Measurements from ENCODE around the gene TRIM36.

The TRIM36 gene

DNA sequence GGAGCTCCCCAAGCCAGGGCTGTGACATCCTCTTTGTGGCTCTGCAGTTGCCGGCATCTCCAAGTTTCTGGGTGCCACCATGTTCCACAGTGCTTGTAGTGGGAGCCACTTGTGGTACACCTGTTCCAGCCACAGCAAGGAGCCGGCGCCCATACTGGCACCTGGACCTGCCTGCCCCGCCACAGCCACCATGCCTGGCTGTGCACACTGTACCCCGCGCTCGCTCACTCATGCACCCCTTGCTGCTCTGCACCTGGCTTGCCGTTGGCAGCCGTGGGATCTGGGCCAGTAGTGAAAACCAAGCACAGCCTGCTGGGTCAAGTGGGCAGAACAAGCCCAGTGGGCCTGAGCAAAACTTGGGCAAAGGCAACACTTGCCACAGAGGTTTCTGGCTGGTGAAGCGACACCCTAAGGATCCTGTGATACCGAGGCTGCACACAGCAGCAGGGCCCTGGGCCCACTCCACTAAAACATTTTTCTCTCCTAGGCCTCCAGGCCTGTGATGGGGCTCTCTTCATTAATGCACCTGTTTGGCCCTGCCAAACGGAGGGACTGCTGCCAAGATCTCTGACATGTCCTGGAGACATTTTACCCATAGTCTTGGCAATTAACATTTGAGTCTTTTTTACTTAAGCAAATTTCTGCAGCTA lies 2.8 kb downstream of the TRIM36 start:
- ATAC-seq: no peak

DNA sequence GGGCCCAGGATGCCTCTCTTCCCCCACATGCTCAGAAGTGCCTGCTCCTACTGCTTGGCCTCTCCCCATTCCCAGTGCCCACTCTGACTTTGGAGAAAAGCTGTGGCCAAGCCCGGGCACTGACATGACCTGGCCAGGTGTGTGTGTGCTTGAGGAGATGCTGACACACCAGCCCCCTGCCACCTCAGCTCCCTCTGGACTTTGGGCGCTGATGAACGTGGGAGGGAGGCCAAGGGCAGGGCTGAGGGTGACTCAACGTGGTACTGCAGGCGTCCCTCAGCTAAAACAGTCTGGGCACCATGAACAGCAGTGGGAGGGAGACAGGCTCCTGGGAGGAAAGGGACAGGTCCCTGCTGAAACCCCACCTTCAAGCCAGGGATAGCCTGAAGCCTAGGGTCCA lies 3.9 kb downstream of the TRIM36 start:
- no peak for ATAC-seq

DNA sequence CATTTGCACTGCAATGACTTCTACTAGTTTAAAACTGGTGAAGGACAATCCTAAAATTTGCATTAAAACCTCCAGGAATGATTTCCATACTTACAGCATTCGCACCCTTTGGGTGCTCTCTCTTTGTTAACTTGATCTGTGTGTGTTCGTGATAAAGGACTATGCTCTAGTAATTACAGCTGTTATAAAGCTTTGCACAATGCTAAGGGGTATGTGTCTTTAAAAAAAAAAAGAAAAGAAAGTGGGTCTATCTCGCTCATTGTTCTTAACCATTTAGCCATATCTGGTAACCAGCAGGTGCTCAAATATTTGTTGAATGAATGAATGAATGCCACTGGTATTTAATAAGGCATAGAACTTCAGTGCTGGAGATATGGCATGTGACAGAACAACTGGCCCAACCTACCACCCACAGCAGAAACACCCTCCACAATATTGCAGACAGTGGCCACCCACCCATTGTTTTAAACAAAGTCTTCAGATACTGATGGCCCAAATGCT lies 8.7 kb downstream of the TRIM36 start:
- ATAC-seq: no peak

DNA sequence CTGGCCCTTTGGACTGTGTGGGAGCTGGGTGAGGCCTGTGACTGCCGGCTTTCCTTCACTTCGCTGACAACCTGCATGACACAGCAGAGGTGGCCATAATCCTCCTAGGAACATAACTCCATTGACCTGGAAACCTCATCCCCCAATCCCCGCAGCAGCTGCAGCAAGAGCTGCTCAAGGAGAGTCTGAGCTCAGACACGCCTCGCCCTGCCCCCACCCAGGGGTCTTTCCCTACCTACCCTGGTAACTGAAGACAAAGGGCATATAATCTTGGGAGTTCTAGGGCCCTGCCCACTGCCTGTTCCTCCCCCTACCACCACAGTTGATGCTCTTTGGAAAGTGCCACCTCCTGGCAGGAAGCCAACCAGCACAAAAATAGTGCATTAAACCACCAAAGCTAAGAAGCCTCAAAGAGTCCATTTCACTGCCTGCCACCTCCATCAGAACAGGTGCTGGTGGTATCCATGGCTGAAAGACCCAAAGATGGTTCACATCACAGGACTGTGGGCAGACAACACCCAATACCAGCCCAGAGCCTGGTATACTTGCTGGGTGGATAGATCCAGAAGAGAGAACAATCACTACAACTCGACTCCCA lies 18.4 kb downstream of the TRIM36 start:
- ATAC-seq: no peak

DNA sequence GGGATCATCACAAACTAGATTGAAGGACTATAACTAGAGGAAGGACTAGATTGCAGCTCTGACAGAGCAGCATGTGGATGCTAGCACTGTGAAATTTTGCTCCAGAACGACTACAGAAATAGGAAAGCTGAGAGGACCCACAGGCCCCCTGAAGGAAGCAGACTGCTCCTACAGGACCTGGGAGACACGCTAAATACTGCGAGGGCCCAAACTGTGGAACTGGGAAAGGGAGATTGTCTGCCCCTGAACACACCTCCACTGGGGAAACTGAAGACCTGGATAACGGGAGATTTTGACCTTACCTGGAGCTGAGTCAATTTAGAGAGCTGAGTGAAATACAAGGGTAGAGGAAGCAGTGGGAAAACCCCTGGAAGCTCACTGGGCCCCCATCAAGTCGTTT lies 19.2 kb downstream of the TRIM36 start:
- ATAC-seq: no peak

DNA sequence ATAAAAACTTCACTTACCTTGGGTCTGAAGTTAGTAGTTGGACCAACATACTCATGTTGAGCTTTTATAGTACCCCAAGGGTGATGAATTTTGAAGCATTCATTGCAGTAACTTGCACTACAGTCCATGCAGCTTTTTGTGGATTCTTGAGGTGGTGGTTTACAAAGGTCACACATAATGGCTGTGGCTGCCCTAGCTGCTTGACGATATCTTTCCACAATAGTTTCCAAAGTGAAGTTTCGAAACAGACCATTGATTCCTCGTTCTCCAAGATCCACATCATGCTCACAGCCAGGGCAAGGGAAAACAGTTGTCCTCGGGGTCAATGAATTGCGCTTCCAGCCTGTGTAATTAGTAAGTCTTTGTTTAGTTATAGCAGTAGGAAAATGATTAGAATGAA lies 22.7 kb downstream of the TRIM36 start:
- ATAC-seq: no peak

DNA sequence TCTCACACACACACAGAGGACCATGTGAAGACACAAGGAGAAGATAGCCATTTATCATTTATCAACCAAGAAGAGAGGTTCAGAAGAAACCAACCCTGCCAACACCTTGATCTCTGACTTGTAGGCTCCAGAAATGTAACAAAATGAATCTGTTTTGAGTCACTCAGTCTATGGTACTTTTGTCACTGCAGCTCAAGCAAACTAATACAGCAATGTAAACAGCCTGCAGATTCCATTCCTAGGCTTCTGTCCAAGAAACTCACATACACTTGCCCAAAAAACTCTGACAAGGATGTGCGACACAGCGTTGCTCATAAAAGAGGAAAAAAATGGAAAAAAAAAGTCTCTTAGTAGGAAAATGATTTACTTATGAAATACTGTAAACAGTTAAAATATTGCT lies 33.4 kb downstream of the TRIM36 start:
- ATAC-seq: no peak

DNA sequence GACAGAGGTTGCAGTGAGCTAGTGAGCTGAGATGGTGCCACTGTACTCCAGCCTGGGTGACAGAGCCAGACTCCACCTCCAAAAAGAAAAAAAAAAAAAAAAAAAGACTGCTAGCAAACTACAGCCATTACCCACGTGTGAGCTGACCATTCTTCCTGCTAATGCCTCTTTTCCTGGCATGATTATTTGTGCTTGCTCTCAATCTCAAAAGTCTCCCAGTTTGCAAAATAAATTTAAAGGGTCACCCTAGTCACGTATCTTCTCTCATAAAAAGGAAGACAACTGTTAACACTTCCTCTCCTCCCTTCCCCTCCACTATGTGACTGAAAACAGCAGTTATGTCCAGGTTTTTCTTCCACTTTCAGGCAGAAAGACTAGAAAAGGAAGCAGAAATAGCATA lies 37.2 kb downstream of the TRIM36 start:
- ATAC-seq: no peak

DNA sequence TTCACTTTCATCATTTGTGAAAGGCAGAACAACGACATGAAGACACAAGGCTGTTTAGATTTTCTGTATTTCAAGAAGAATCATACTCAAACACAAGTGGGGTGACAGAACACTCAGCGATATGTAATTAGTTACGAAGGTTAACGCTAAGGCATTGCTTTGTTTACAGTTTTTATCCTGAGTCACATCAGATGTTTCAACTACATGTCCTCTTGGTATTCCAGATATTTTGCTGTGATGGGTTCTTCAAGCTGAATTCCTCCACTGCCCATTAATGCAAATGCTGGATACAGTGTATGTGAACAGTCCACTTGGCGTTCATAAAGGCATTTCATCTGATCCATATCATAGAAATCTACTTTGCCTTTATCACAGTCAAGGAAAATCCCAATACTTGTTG lies 43.4 kb downstream of the TRIM36 start:
- no peak for ATAC-seq

DNA sequence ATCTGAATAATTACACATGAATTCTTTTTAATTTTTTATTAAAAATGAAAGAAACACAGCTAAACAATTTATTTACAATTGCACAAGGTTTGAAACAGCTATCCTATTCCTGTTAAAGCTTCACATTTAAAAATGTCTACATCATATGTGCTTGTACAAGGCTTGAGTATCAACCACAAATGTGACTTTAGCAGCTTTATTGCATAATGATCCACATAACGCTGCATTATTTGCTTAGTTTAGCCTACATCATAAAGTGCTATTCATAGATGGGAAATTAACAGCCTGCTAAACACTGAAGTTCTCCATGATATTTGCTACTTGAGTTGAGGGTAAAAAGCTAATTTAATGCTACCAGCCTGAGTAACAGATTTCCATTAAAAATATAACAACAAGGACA lies 45.0 kb downstream of the TRIM36 start:
- no peak for ATAC-seq

DNA sequence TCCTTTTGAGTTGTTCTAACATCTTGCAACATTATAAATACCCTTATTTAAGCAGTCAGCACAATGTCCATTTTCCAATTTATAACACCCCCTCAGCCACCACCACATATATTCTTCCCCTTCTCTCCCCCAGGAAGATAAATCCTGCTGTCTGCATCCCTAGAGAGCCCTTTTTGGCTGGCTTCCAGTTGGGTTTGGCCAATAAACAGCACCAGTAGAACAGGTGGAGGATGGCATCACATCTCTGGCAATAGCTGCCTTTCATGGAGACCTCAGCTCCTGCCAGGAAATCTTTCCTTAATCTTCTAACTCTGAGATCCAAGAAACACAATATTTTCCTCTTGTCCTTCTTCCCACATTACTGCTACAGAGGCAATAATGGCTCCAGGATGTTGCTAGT lies 53.7 kb downstream of the TRIM36 start:
- no peak for ATAC-seq

DNA sequence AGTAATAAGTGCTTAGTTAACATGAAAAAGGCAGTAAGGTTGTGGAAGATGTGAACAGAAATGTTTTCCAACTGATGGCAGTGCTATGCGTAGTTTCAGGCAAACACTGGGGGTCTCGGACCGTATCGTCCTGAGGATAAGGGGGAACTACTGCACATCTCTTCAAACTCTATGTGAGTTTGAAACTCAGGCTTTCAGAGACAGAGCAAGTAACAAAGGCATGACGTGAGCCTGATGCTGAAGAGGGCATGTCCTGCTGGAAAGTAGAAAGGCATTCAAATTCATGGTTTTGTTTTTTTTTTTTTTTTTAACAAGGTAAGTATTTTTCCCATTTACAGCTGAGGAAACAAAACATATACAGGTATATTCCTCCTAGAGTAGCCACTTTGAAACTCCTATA lies 59.9 kb downstream of the TRIM36 start:
- ATAC-seq: no peak

DNA sequence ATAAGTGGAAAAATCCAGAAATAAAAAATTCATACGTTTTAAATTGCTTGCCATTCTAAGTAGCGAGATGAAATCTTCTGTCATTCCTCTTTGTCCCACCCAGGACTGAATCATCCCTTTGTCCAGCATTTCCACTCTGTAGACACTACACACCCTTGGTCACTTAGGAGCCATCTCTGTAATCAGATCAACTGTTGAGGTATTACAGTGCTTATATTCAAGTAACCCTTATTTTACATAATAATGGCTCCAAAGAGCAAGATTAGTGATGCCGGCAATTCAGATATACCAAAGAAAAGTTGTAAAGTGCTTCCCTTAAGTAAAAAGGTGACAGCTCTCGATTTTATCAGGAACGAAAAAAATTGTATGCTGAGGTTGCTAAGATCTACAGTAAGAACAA lies 60.4 kb downstream of the TRIM36 start:
- ATAC-seq: no peak

DNA sequence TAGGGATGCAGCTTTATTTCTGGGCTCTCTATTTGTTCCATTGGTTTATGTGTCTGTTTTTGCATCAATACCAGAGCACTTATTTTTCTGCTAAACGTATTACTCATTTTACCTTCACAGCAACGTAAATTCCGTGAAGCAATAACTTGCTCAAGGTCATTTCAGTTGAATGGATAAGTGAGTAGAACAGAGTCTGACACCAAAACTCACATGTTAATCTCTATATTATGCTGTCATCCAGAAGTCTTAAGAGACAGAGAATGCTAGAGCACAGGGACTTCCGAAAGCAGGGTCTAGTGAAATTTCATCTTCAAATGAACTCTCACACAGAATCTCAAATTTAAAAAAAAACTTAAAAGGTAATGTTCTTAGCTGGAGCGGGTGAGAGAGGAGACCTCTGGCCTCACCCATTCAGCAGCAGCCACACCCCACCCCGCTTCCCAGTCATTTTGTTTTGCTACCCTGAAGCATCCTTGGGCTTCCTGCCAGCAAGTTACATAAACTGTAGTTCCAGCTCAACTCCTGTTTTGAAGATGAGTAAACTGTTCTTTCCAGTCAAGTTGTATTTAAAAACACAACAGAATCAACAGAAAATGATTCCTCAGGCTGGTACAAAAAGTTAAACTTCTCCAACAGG lies 69.3 kb downstream of the TRIM36 start:
- ATAC-seq: no peak

DNA sequence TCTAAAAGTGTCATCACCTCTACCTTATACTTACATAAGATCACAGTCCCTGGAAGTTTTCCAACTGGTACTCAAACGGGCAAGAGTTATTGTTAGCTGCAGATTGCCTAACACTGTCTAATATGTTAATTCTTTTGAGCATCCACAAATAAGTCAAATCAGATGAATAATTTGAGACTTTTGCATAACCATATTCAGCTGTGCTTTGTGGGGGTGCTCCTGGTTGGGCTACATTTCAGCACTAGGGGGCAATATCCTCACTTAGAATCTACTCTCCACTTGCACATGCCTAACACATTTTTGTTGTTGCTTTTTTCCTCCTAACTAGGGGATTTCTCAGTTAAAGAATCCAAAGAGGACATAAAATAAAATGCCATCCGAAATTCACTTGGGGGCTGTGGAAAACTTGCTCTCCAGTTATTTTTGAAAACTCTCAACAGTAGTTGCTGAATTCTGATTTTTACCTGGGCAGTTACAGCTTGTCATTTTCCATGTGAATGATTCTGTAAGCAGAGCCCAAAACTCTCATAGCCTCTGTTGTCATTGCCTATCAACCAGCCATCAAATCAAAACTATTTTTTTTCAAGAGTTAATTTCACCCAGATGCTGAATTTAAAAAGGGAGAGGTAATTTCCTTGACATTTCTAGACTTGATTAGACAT lies 71.5 kb downstream of the TRIM36 start:
- ATAC-seq: no peak

DNA sequence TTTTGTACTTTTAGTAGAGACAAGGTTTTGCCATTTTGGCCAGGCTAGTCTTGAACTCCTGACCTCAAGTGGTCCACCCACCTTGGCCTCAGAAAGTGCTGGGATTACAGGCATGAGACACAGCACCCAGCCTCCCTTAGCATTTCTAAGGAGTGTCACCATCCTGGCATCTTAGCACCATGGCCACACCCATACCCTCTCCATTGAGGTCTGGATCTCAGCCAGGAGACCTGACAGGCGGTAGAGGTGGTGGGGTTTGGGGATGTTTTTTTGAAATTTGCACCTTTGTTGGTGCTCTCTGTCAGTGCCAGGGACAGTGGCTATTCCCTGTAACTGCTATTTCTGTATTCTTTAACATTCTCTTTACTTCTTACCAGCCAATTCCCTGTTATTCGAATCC lies 72.5 kb downstream of the TRIM36 start:
- ATAC-seq: no peak

DNA sequence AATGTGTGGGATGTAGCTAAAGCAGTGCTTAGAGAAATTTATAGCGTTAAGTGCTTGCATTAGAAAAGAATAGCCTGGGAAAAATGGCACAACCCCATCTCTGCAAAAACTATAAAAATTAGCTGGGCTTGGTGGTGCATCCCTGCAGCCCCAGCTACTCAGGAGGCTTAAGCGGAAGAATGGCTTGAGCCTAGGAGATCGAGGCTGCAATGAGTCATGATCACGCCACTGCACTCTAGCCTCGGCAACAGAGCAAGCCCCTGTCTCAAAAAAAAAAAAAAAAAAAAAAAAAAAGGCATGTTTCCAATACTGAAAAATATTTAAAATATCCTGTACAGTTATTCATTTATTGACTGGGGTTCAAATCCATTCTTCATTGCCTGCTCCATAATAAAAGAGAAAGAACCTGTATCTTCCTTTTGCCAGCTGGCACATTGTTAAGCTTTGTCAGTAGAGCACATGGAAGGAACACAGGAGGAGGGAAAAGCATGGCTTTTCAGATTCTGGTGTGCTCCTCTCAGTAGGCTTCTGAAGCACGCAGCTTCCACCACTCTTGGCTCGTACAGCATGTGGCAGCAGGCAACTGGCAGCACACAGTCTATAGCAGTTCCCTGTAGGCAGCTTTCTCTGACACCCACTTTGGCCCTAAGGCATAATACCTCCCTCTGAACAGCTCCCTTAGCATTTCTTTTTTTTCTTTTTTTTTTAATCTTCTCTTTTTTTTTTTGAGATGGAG lies 73.5 kb downstream of the TRIM36 start:
- ATAC-seq: peak in 1 of 2 donors; percentile 27

DNA sequence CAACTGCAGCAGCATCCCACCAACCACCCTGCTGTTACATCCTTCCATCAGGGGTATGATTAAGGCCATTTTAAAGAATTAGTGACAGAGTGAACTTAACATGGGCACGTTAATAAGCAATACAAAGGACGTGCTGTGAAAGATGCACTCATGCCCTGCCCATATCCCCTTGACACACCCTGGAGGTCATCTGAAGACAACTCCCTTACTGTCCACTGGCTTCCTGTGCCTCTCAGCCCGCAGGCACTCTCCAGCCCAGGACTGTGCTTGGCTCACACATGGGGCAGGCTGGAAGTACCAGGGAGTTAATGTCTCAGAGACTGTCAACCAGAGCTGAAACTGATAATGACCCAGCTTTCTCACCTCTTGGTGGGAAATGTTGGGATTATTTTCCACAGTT lies 81.8 kb downstream of the TRIM36 start:
- ATAC-seq: no peak

DNA sequence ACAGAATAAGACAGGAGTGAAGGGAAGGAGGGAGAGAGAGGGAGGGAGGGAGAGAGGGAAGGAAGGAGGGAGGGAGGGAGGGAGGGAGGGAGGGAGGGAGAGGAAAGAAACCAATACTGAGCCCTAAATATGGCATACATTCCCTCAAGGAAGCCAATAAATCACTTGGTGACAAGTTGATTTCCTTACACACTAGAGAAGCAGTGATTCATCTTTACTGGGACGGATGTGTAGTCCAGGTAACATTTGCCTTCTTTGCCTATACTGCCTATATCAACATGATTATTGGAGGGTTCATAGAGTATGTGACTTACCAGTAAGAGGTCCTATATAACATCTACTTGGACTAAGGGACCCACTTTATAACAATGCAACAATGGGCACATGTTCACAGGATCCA lies 83.2 kb downstream of the TRIM36 start:
- no peak for ATAC-seq

DNA sequence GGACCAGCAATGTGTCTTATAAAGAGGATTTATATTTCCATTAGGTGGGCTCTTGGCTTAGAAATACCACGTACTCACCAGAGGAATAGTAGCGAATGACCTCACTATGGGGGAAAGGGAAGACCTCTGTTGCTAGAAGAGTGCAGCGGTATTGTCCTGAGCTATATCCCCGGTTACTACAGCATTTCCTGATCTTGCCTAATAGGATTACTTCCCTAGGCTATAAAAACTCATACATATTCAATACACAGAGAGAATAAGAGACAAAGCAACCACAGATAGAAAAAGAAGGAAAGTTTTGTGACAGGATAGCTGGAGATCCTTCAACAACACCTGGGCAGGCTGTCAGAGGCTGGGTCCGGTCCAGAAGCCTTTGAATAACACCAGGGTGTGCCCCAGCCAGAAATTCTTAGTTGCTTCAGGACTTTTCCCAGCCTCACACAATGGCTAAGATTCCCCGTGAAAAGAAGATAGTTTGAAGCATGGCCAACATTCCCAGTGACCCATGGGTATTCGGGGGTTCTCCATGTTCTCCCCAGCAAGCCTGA lies 85.4 kb downstream of the TRIM36 start:
- ATAC-seq: no peak

DNA sequence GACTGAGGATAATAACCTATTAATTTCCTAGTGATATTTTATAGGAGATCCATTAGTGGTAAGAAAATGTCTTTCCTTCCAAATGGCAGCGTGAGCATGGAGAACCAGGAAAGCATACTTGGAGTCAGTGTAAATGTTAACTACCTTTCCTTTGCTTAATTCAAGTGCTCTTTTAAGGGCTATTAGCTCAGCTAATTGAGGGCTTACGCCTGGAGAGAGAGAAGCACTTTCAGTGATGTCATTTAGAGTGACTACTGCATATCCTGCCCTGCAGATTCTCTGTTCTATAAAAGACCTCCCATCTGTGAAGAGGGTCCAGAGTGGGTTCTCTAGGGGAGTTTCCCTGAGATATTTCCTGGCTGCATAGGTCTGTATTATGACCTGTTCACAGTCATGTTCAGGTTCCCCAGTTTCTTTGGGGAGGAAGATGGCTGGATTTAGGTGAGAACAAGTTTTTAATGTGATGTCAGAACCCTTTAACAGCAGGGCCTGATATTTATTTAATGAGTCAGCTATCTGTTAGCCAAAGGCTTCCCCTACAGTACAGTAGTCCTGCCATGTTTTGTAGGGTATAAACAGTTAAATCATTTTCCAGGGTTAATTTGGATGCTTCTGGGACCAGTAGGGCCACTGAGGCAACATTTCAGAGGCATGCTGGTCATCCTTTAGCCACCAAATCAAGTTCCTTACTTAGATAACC lies 89.6 kb downstream of the TRIM36 start:
- no peak for ATAC-seq
